ENCODE results near the gene LIMA1. TPM values are rescaled to one million over a fixed set of nuclear protein-coding genes. Genes with fewer than 3 reads are reported as not detected.
"Not testable (repeated sequence)": the region's sequence is repeated elsewhere in the genome, so short reads cannot be mapped to it uniquely, and the experiment has no call there.

Gene LIMA1
- total RNA-seq, 4 donors from 2014 or later, result 151 to 259 (median 243) TPM

DNA sequence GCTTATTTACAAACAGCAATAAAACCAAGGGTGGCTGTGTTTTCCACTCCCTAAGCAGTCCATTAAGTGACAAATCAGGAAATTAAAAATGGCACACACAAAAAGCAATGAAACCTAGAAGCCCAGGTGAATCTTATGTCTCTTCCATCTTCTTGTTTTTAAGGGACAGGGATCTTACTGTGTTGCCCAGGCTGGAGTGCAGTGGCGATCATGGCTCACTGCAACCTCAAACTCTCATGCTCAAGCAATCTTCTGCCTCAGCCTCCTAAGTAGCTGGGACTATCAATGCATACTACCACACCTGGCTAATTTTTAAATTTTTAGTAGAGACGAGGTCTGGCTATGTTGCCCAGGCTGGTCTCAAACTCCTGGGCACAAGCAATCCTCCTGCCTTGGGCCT lies 63.8 kb downstream of the LIMA1 start:
- TF ChIP-seq EP300 (IDR thresholded peaks at IDR 0.05; ENCODE audit: low read depth) (no peak), POLR2A (IDR thresholded peaks at IDR 0.05) (no peak), POLR2AphosphoS5 (IDR thresholded peaks at IDR 0.05) (no peak)
- TF ChIP-seq, protein P1, sequence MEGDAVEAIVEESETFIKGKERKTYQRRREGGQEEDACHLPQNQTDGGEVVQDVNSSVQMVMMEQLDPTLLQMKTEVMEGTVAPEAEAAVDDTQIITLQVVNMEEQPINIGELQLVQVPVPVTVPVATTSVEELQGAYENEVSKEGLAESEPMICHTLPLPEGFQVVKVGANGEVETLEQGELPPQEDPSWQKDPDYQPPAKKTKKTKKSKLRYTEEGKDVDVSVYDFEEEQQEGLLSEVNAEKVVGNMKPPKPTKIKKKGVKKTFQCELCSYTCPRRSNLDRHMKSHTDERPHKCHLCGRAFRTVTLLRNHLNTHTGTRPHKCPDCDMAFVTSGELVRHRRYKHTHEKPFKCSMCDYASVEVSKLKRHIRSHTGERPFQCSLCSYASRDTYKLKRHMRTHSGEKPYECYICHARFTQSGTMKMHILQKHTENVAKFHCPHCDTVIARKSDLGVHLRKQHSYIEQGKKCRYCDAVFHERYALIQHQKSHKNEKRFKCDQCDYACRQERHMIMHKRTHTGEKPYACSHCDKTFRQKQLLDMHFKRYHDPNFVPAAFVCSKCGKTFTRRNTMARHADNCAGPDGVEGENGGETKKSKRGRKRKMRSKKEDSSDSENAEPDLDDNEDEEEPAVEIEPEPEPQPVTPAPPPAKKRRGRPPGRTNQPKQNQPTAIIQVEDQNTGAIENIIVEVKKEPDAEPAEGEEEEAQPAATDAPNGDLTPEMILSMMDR (IDR thresholded peaks at IDR 0.05), result no peak
- H3K4me1 ChIP-seq, result peaks cover 0 to 43% (median 9%) of the 10 kb centered on the region in 4 donors
- H3K27me3 ChIP-seq, result no peaks in the 10 kb centered on the region
- peak overlapping the region; percentile 83 to 91 (median 86) for H3K27ac ChIP-seq
- H3K36me3 ChIP-seq, result no peaks in the 10 kb centered on the region
- 92 to 100% methylated on average over 2 of the region's 2 CpGs for WGBS, 2 donors (ENCODE audit: low coverage in 1 of 2)
- DNase-seq, result no peak
- in situ Hi-C loops (cut with MboI; ENCODE audit: low pct_ligation_motif_present in 1 of 4, low pct_unique_long_range_greater_than_20kb in 1 of 4, low sequenced_read_pairs in 3 of 4), result no loop called here
- H3K9me3 ChIP-seq, result no peaks in the 10 kb centered on the region
- intact Hi-C loops (cut with DNase I; ENCODE audit: low total_unique reads), result no loop called here
- peak overlapping the region in 1 of 4 donors; percentile 42 for H3K4me3 ChIP-seq

DNA sequence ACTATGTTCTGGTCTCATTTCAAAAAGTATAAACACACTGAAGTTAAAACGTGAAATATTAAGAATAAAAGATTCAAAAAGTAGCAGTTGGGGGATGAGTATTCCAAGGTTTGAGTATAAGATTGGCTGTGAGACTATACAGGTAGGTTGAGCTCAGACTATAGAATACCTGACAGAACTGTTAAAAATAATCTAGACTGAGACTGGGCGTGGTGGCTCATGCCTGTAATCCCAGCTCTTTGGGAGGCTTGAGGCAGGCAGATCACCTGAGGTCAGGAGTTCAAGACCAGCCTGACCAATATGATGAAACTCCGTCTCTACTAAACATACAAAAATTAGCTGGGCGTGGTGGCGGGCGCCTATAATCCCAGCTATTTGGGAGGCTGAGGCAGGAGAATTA lies 64.3 kb downstream of the LIMA1 start:
- H3K27me3 ChIP-seq; in situ Hi-C loops (cut with MboI; ENCODE audit: low pct_ligation_motif_present in 1 of 4, low pct_unique_long_range_greater_than_20kb in 1 of 4, low sequenced_read_pairs in 3 of 4); H3K36me3 ChIP-seq; H3K4me3 ChIP-seq; H3K27ac ChIP-seq; intact Hi-C loops (cut with DNase I; ENCODE audit: low total_unique reads); DNase-seq; H3K9me3 ChIP-seq: not testable (repeated sequence)
- peaks cover 0 to 38% (median 9%) of the 10 kb centered on the region in 4 donors for H3K4me1 ChIP-seq
- 85 to 90% methylated on average over 2 to 6 of the region's 6 CpGs for WGBS, 2 donors (ENCODE audit: low coverage in 1 of 2)

DNA sequence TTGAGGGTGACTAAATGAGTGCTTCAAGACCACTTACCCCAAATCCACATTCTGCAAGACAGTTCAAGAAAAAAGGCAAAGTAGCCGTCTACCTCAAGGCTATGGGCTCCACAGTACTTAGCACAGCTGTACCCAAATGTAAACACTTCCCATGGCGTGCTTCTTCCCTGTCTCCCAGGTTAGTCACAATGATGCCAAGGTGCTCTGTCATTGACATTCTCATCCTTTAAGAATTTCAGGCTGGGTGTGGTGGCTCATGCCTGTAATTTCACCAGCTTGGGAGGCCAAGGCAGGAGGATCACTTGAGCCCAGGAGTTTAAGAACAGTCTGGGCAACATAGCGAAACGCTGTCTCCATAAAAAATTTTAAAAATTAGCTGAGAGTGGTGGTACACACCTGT lies 64.9 kb downstream of the LIMA1 start:
- DNase-seq, result no peak
- intact Hi-C loops (cut with DNase I; ENCODE audit: low total_unique reads), result no loop called here
- TF ChIP-seq, protein P1 (IDR thresholded peaks at IDR 0.05), result no peak
- TF ChIP-seq POLR2AphosphoS5 (IDR thresholded peaks at IDR 0.05) (no peak), EP300 (IDR thresholded peaks at IDR 0.05; ENCODE audit: low read depth) (no peak), POLR2A (IDR thresholded peaks at IDR 0.05) (no peak)
- in situ Hi-C loops (cut with MboI; ENCODE audit: low pct_ligation_motif_present in 1 of 4, low pct_unique_long_range_greater_than_20kb in 1 of 4, low sequenced_read_pairs in 3 of 4), result no loop called here
- Histone ChIP-seq H3K4me3 (no peak overlapping the region), H3K4me1 (peaks cover 0 to 34% (median 9%) of the 10 kb centered on the region in 4 donors), H3K36me3 (no peaks in the 10 kb centered on the region), H3K27me3 (no peaks in the 10 kb centered on the region), H3K27ac (no peak overlapping the region), H3K9me3 (no peaks in the 10 kb centered on the region)
- whole genome bisulfite sequencing, 2 donors (ENCODE audit: low coverage in 1 of 2), result 96 to 100% methylated on average over 2 to 4 of the region's 4 CpGs

DNA sequence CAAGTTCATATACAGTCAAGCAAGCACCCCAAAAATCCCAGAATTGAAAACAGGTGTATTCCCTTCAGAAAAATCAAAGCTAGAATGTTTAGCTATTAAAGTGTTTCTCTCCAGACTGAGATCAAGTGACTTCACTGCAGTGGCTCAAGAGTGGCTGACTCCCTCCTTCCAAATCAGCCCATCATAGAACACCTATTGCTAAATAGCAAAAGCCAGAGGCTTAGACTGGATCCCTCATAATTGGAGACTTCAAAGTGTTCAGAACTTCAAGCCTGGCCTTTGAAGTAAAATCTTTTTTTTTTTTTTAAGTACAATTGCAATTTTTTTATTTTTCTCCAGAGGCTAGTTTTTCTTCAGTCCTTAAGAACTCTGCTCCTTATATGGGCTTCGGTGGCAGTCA lies 66.1 kb downstream of the LIMA1 start:
- H3K4me3 ChIP-seq, result no peak overlapping the region
- intact Hi-C loops (cut with DNase I; ENCODE audit: low total_unique reads), result no loop called here
- TF ChIP-seq EP300 (IDR thresholded peaks at IDR 0.05; ENCODE audit: low read depth), result no peak
- no peak for TF ChIP-seq POLR2AphosphoS5 (IDR thresholded peaks at IDR 0.05)
- TF ChIP-seq, protein P1 (IDR thresholded peaks at IDR 0.05), result no peak
- no peak for TF ChIP-seq POLR2A (IDR thresholded peaks at IDR 0.05)
- 83 to 100% methylated on average over 1 of the region's 1 CpG for WGBS, 2 donors (ENCODE audit: low coverage in 1 of 2)
- H3K27ac ChIP-seq, result no peak overlapping the region
- peaks cover 0 to 31% (median 6%) of the 10 kb centered on the region in 4 donors for H3K4me1 ChIP-seq
- in situ Hi-C loops (cut with MboI; ENCODE audit: low pct_ligation_motif_present in 1 of 4, low pct_unique_long_range_greater_than_20kb in 1 of 4, low sequenced_read_pairs in 3 of 4), result no loop called here
- no peaks in the 10 kb centered on the region for H3K36me3 ChIP-seq
- DNase-seq, result no peak
- H3K27me3 ChIP-seq, result no peaks in the 10 kb centered on the region
- no peaks in the 10 kb centered on the region for H3K9me3 ChIP-seq

DNA sequence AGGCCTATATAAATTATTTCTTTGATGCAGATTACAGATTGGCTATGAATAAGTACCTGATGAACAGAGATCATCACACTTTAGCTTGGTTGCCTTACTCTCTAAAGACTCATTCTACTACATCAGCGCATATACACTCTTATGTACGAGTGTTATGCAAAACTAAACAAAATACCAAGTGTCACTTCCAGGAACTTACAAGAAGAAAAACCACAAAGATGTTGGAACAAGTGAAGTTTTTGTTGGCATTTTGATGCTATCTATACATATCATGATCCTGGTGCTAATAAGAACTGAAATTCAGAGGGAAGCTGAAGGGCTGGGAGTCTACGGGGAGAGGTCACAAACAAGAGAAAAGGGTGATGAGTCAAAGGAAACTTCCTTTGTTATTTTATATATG lies 68.3 kb downstream of the LIMA1 start:
- TF ChIP-seq EP300 (IDR thresholded peaks at IDR 0.05; ENCODE audit: low read depth), result no peak
- no peak for TF ChIP-seq POLR2A (IDR thresholded peaks at IDR 0.05)
- TF ChIP-seq, protein P1 (IDR thresholded peaks at IDR 0.05), result no peak
- no peak for TF ChIP-seq POLR2AphosphoS5 (IDR thresholded peaks at IDR 0.05)
- intact Hi-C loops (cut with DNase I; ENCODE audit: low total_unique reads), result no loop called here
- Histone ChIP-seq H3K27ac (no peak overlapping the region), H3K9me3 (no peaks in the 10 kb centered on the region), H3K4me3 (no peak overlapping the region), H3K36me3 (no peaks in the 10 kb centered on the region), H3K4me1 (peaks cover 0 to 30% (median 3%) of the 10 kb centered on the region in 4 donors), H3K27me3 (no peaks in the 10 kb centered on the region)
- 81 to 90% methylated on average over 3 of the region's 3 CpGs for WGBS, 2 donors (ENCODE audit: low coverage in 1 of 2)
- in situ Hi-C loops (cut with MboI; ENCODE audit: low pct_ligation_motif_present in 1 of 4, low pct_unique_long_range_greater_than_20kb in 1 of 4, low sequenced_read_pairs in 3 of 4), result no loop called here
- DNase-seq, result no peak

All from transverse colon (tissue), 4 donors.